ENCODE measurements around the gene MAST2. TPM values are rescaled to one million over a fixed set of nuclear protein-coding genes. Genes with fewer than 3 reads are reported as not detected.

MAST2 gene
- 10 to 100 TPM; 45.6 to 53.9 TPM for total RNA-seq
- polyA plus RNA-seq: 10 to 100 TPM; 12.4 to 68.5 TPM
- long read RNA-seq, donor 1, partial matches to known transcripts: 21 of 35 reads
- long read RNA-seq, donor 1, other reads (novel, unspliced or antisense): 14 of 35 reads
- long read RNA-seq, donor 2, partial matches to known transcripts: 22 of 34 reads
- long read RNA-seq, donor 2, other reads (novel, unspliced or antisense): 12 of 34 reads

DNA sequence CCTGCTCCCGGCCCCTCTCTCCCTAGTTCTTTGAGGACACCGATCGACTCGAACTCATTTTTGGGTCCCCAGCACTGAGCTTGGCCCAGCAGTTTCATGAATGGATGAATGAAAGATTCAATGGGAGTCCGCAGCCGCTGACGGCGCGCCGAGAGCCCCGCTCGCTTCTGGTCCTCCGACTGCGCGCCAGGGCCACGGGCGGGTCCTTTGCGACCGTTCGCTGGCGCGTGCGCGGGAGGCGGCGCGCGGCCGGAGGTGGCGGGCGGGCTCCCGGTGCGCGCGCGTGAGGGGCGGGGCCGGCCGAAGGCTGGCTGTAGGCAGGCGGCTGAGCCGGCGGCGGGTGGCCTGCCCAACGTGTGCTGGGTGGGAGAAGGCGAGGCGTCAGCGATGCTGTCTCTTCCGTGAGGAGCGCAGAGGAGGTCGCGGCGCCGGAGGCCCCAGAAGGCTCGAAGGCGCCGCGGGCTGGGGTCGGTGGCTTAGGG is at the start of gene MAST2:
Gene MAST2, plus strand, starts transcription at position 314 of the 482 bp plus-strand sequence. CDS start 284 bp downstream, outside the sequence.
- WGBS, 2 donors: 0% methylated on average over 32 to 58 of the region's 58 CpGs
- peak within 1 kb of the TSS; percentile 57 to 92 for H3K27ac ChIP-seq (ENCODE audit: low read depth in 1 of 2, low read length in 2 of 2)
- intact Hi-C loops (cut with DNase I): loop anchor here (2.0 to 5.0 kb wide), 2 partner anchors 51 to 53 kb away; partner anchors contain the start of gene IPP (in 2 of the 2)
- H3K4me3 ChIP-seq (ENCODE audit: low read length in 2 of 2): peak within 1 kb of the TSS; percentile 40 to 75
- H3K4me1 ChIP-seq (ENCODE audit: control insufficient read depth in 1 of 2, insufficient read depth in 2 of 2, low read length in 2 of 2): peaks cover 0 to 3% of the 10 kb centered on the region in 2 donors
- ATAC-seq (ENCODE audit: low FRiP score) (peak; percentile 98), DNase-seq (peak; percentile 94 to 96)
- H3K27me3 ChIP-seq (ENCODE audit: control insufficient read depth in 1 of 2, insufficient read depth in 2 of 2, low read length in 1 of 2): no peaks in the 10 kb centered on the region
- no peaks in the 10 kb centered on the region for H3K36me3 ChIP-seq (ENCODE audit: control insufficient read depth in 1 of 2, insufficient read depth in 2 of 2, low read length in 1 of 2)
- H3K9me3 ChIP-seq (ENCODE audit: control insufficient read depth, low read length): no peaks in the 10 kb centered on the region

DNA sequence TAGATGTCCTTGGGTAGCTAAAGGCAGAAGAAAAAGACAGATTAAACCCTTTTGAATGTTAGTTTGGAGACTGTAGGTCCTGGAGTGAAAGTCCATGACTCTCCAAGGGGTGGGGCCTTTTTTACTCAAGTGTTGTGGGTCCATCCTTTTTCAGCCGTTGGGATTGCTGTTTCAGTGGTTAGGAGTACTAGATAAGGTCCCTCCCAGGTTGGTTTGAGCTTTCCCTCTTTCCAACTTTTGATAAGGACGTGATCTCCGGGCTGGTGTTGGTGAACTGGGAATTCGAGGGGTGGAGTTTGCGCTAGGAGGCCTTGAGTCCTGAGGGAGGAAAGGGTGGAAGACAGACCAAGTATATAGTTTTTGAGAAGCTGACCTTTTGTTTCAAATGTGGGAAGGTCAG is 47.7 kb upstream of the MAST2 start:
- no peaks in the 10 kb centered on the region for H3K9me3 ChIP-seq (ENCODE audit: control insufficient read depth, low read length)
- no peaks in the 10 kb centered on the region for H3K4me1 ChIP-seq (ENCODE audit: control insufficient read depth in 1 of 2, insufficient read depth in 2 of 2, low read length in 2 of 2)
- H3K36me3 ChIP-seq (ENCODE audit: control insufficient read depth in 1 of 2, insufficient read depth in 2 of 2, low read length in 1 of 2): no peaks in the 10 kb centered on the region
- 83 to 89% methylated on average over 5 of the region's 5 CpGs for WGBS, 2 donors
- no peak for ATAC-seq (ENCODE audit: low FRiP score)
- H3K4me3 ChIP-seq (ENCODE audit: low read length in 2 of 2): no peak overlapping the region
- no peak overlapping the region for H3K27ac ChIP-seq (ENCODE audit: low read depth in 1 of 2, low read length in 2 of 2)
- no peaks in the 10 kb centered on the region for H3K27me3 ChIP-seq (ENCODE audit: control insufficient read depth in 1 of 2, insufficient read depth in 2 of 2, low read length in 1 of 2)
- DNase-seq: no peak
- intact Hi-C loops (cut with DNase I): no loop called here

DNA sequence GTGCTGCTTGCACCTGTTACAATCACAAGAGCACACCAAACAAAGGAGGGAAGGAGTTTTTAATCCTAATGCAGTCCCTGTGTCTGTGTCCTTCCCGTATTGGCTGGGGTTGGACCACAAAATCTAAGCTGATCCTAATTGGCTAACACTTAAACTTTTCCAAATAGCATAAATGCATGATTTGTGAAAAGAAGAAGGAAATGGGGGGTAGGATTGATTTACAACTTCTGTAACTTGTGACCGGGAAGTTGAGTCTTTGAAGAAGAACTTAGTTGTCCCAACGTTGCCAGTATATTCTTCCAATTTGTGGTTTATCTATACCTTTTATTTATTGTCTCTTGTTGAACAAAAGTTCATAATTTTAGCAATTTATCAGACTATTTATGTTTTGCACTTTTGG is 41.1 kb upstream of the MAST2 start:
- no peak for ATAC-seq (ENCODE audit: low FRiP score)
- no peaks in the 10 kb centered on the region for H3K4me1 ChIP-seq (ENCODE audit: control insufficient read depth in 1 of 2, insufficient read depth in 2 of 2, low read length in 2 of 2)
- 63 to 73% methylated on average over 3 of the region's 3 CpGs for WGBS, 2 donors
- no peaks in the 10 kb centered on the region for H3K36me3 ChIP-seq (ENCODE audit: control insufficient read depth in 1 of 2, insufficient read depth in 2 of 2, low read length in 1 of 2)
- no peak for DNase-seq
- H3K9me3 ChIP-seq (ENCODE audit: control insufficient read depth, low read length): no peaks in the 10 kb centered on the region
- H3K4me3 ChIP-seq (ENCODE audit: low read length in 2 of 2): no peak overlapping the region
- H3K27me3 ChIP-seq (ENCODE audit: control insufficient read depth in 1 of 2, insufficient read depth in 2 of 2, low read length in 1 of 2): no peaks in the 10 kb centered on the region
- intact Hi-C loops (cut with DNase I): no loop called here
- H3K27ac ChIP-seq (ENCODE audit: low read depth in 1 of 2, low read length in 2 of 2): no peak overlapping the region

DNA sequence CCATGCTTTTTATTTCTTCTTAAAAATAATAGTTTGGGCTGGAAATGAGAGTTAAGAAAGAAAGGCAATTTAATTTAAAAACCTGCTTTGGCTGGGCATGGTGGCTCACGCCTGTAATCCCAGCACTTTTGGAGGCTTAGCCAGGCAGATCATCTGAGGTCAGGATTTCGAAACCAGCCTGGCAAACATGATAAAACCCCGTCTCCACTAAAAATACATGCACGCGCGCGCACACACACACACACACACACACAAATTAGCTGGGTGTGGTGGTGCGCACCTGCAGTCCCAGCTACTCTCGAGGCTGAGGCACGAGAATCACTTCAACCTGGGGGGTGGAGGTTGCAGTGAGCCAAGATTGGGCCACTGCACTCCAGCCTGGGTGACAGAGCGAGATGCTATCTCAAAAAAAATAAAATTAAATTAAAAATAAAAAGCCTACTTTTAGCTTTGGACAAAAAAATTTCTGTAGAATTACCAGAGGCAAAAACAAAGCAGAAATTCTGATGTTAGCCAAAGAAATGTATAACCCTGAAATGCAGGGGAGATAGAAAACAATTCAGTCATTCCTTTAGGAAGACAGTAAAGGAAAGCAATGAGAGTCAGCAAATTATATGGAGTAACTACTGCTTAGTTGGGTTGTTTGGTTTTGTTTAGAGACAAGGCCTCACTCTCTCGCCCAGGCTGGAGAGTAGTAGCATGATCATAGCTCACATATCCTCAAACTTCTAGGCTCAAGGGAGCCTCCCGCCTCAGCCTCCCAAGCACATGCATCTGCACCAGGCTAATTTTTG is 37.2 kb upstream of the MAST2 start:
- Histone ChIP-seq H3K4me1 (ENCODE audit: control insufficient read depth in 1 of 2, insufficient read depth in 2 of 2, low read length in 2 of 2) (no peaks in the 10 kb centered on the region), H3K4me3 (ENCODE audit: low read length in 2 of 2) (no peak overlapping the region), H3K27me3 (ENCODE audit: control insufficient read depth in 1 of 2, insufficient read depth in 2 of 2, low read length in 1 of 2) (no peaks in the 10 kb centered on the region), H3K36me3 (ENCODE audit: control insufficient read depth in 1 of 2, insufficient read depth in 2 of 2, low read length in 1 of 2) (no peaks in the 10 kb centered on the region), H3K27ac (ENCODE audit: low read depth in 1 of 2, low read length in 2 of 2) (no peak overlapping the region), H3K9me3 (ENCODE audit: control insufficient read depth, low read length) (no peaks in the 10 kb centered on the region)
- 85 to 89% methylated on average over 13 of the region's 13 CpGs for WGBS, 2 donors
- ATAC-seq (ENCODE audit: low FRiP score) (no peak), DNase-seq (no peak)
- intact Hi-C loops (cut with DNase I): no loop called here

DNA sequence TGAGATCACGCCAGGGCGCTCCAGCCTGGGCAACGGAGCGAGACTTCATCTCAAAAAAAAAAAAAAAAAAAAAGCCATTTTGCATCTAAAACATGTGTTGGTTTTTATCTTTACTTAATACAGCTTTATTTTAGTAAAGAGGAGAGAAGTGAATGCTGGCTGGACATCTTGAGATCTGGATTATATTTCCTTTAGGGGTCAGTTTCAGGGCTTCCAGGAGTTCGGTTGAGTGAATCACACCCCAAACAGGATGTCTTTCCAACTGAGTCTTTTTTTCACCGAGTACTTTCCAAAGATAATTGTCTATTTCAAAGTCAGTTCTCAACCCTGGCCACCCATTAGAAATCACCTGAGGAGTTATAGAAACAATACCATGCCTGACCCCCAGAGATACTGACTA is 36.4 kb upstream of the MAST2 start:
- DNase-seq: no peak
- no peaks in the 10 kb centered on the region for H3K4me1 ChIP-seq (ENCODE audit: control insufficient read depth in 1 of 2, insufficient read depth in 2 of 2, low read length in 2 of 2)
- no peak overlapping the region for H3K4me3 ChIP-seq (ENCODE audit: low read length in 2 of 2)
- ATAC-seq (ENCODE audit: low FRiP score): peak; percentile 72
- no peaks in the 10 kb centered on the region for H3K27me3 ChIP-seq (ENCODE audit: control insufficient read depth in 1 of 2, insufficient read depth in 2 of 2, low read length in 1 of 2)
- no peak overlapping the region for H3K27ac ChIP-seq (ENCODE audit: low read depth in 1 of 2, low read length in 2 of 2)
- H3K36me3 ChIP-seq (ENCODE audit: control insufficient read depth in 1 of 2, insufficient read depth in 2 of 2, low read length in 1 of 2): no peaks in the 10 kb centered on the region
- H3K9me3 ChIP-seq (ENCODE audit: control insufficient read depth, low read length): no peaks in the 10 kb centered on the region
- intact Hi-C loops (cut with DNase I): no loop called here
- 70 to 90% methylated on average over 6 of the region's 6 CpGs for WGBS, 2 donors

DNA sequence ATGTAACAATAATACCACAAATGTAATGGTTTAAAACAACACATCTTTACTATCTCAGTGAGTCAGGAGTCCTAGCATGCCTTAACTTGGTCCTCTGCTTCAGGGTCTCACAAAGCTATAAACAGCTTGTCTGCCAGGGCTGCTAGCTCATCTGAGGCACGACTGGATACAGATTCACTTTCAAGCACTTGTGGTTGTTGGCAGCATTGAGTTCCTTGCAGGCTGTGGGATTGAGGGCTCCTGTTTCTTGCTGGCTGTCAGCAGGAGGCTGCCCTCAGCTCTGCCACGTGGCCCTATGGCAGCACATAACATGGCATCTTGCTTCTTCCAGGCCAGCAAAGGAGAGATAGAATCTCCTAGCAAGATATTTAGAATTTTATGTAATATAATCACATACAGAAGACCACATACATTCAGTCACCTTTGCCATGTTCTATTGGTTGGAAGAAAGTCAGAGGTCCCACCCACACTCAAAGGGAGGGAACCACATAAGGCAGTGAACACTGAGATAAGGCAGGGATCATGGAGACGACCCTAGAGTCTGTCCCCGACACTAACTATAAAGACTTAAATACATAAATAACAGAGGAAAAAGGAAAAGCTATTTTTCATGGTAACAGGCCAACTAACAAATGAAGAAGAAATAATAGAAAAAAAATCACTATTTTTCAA is 34.0 kb upstream of the MAST2 start:
- no peak overlapping the region for H3K27ac ChIP-seq (ENCODE audit: low read depth in 1 of 2, low read length in 2 of 2)
- no peak for DNase-seq
- no peaks in the 10 kb centered on the region for H3K4me1 ChIP-seq (ENCODE audit: control insufficient read depth in 1 of 2, insufficient read depth in 2 of 2, low read length in 2 of 2)
- H3K27me3 ChIP-seq (ENCODE audit: control insufficient read depth in 1 of 2, insufficient read depth in 2 of 2, low read length in 1 of 2): no peaks in the 10 kb centered on the region
- no peaks in the 10 kb centered on the region for H3K36me3 ChIP-seq (ENCODE audit: control insufficient read depth in 1 of 2, insufficient read depth in 2 of 2, low read length in 1 of 2)
- WGBS, 2 donors: 26 to 33% methylated on average over 4 of the region's 4 CpGs
- H3K9me3 ChIP-seq (ENCODE audit: control insufficient read depth, low read length): no peaks in the 10 kb centered on the region
- H3K4me3 ChIP-seq (ENCODE audit: low read length in 2 of 2): no peak overlapping the region
- intact Hi-C loops (cut with DNase I): no loop called here
- ATAC-seq (ENCODE audit: low FRiP score): no peak

DNA sequence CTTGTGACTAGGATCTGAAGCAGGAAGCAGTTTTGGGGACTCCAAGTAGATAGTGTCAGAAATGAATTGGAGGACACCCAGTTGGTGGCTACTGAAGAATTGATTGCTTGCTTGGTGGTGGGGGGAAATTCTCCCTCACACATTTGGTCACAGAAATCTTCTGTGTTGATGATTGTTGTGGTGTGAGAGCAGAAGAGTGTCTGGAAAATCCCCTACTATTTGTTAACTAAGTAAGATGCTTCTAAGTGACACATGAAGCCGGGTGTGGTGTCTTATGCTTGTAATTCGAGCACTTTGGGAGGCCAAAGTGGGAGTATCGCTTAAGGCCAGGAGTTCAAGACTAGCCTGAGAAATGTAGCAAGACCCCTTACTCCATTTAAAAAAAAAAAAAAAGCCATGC is 30.4 kb upstream of the MAST2 start:
- Histone ChIP-seq H3K9me3 (ENCODE audit: control insufficient read depth, low read length) (no peaks in the 10 kb centered on the region), H3K4me3 (ENCODE audit: low read length in 2 of 2) (no peak overlapping the region), H3K27ac (ENCODE audit: low read depth in 1 of 2, low read length in 2 of 2) (no peak overlapping the region), H3K36me3 (ENCODE audit: control insufficient read depth in 1 of 2, insufficient read depth in 2 of 2, low read length in 1 of 2) (no peaks in the 10 kb centered on the region), H3K27me3 (ENCODE audit: control insufficient read depth in 1 of 2, insufficient read depth in 2 of 2, low read length in 1 of 2) (no peaks in the 10 kb centered on the region), H3K4me1 (ENCODE audit: control insufficient read depth in 1 of 2, insufficient read depth in 2 of 2, low read length in 2 of 2) (no peaks in the 10 kb centered on the region)
- ATAC-seq (ENCODE audit: low FRiP score) (no peak), DNase-seq (no peak)
- intact Hi-C loops (cut with DNase I): no loop called here
- WGBS, 2 donors: 82 to 84% methylated on average over 3 of the region's 3 CpGs

DNA sequence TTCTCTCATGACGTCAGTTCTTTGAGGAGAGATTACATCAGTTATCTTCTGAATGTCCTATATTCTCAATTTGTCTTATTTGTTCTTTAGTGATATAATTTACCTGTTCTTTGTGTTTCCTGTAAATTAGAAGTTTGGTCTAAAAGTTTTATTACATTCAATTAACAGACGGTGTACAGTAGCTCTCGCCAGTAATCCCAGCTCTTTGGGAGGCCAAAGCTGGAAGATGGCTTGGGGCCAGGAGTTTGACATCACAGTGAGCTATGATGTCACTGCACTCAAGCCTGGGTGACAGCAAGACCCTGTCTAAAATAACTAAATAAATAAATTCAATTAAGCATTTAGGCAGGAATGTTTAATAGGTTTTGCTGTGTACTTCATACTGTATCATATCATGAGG is 27.6 kb upstream of the MAST2 start:
- no peaks in the 10 kb centered on the region for H3K4me1 ChIP-seq (ENCODE audit: control insufficient read depth in 1 of 2, insufficient read depth in 2 of 2, low read length in 2 of 2)
- intact Hi-C loops (cut with DNase I): no loop called here
- 87 to 88% methylated on average over 3 of the region's 3 CpGs for WGBS, 2 donors
- H3K4me3 ChIP-seq (ENCODE audit: low read length in 2 of 2): no peak overlapping the region
- H3K9me3 ChIP-seq (ENCODE audit: control insufficient read depth, low read length): no peaks in the 10 kb centered on the region
- no peak for DNase-seq
- no peak overlapping the region for H3K27ac ChIP-seq (ENCODE audit: low read depth in 1 of 2, low read length in 2 of 2)
- H3K27me3 ChIP-seq (ENCODE audit: control insufficient read depth in 1 of 2, insufficient read depth in 2 of 2, low read length in 1 of 2): no peaks in the 10 kb centered on the region
- no peak for ATAC-seq (ENCODE audit: low FRiP score)
- no peaks in the 10 kb centered on the region for H3K36me3 ChIP-seq (ENCODE audit: control insufficient read depth in 1 of 2, insufficient read depth in 2 of 2, low read length in 1 of 2)
